NCI-H748 treated with DMSO at 0.1 percent for 48 hours (cell line): ENCODE results near the gene GCM1.
"Not testable (repeated sequence)": the region's sequence is repeated elsewhere in the genome, so short reads cannot be mapped to it uniquely, and the experiment has no call there.

Source experiments
- DNase-seq: peaks from one replicate; lab custom pipeline; 2025; lab: John Stamatoyannopoulos, UW

GCM1 gene

GRCh38 chr6:53148684-53149083 lies at the start of gene GCM1:
Gene GCM1, minus strand, starts transcription at chr6:53148841. Its CDS starts 3,209 bp downstream, at chr6:53145632.
- no peak for DNase-seq

- DNase-seq = no peak
These were observed 48.9 kb upstream of the GCM1 start for GRCh38 chr6:53197553-53197952.

GRCh38 chr6:53195048-53195447 lies 46.4 kb upstream of the GCM1 start:
- no peak for DNase-seq

- DNase-seq = peak; percentile 86
These were observed 44.1 kb upstream of the GCM1 start for GRCh38 chr6:53192682-53193188.

- no peak for DNase-seq
These were observed 40.9 kb upstream of the GCM1 start for GRCh38 chr6:53189554-53189953.

- no peak for DNase-seq
These were observed 40.2 kb upstream of the GCM1 start for GRCh38 chr6:53188833-53189232.

- no peak for DNase-seq
These were observed 32.0 kb upstream of the GCM1 start for GRCh38 chr6:53180678-53181077.

GRCh38 chr6:53179961-53180651 lies 31.5 kb upstream of the GCM1 start:
- DNase-seq = peak; percentile 83

GRCh38 chr6:53178837-53179432 lies 30.3 kb upstream of the GCM1 start:
- no peak for DNase-seq

GRCh38 chr6:53175027-53175426 lies 26.4 kb upstream of the GCM1 start:
- DNase-seq = no peak

GRCh38 chr6:53172468-53172803 lies 23.8 kb upstream of the GCM1 start:
- DNase-seq = no peak

GRCh38 chr6:53171605-53172467 lies 23.2 kb upstream of the GCM1 start:
- DNase-seq = peak; percentile 63

GRCh38 chr6:53168516-53169267 lies 20.1 kb upstream of the GCM1 start:
- no peak for DNase-seq

- DNase-seq = no peak
These were observed 16.7 kb upstream of the GCM1 start for GRCh38 chr6:53165293-53165692.

- DNase-seq = no peak
These were observed 14.0 kb upstream of the GCM1 start for GRCh38 chr6:53162606-53163005.

GRCh38 chr6:53161481-53162009 lies 12.9 kb upstream of the GCM1 start:
- no peak for DNase-seq

GRCh38 chr6:53159558-53159957 lies 10.9 kb upstream of the GCM1 start:
- no peak for DNase-seq

GRCh38 chr6:53158076-53158475 lies 9.4 kb upstream of the GCM1 start:
- DNase-seq = not testable (repeated sequence)

GRCh38 chr6:53155279-53155678 lies 6.6 kb upstream of the GCM1 start:
- DNase-seq = not testable (repeated sequence)

GRCh38 chr6:53154794-53155193 lies 6.2 kb upstream of the GCM1 start:
- no peak for DNase-seq

GRCh38 chr6:53154071-53154470 lies 5.4 kb upstream of the GCM1 start:
- DNase-seq = no peak

- no peak for DNase-seq
These were observed 3.9 kb upstream of the GCM1 start for GRCh38 chr6:53152576-53152975.
